Renal cortex interstitium (tissue), 15 donors: Measurements from ENCODE around the gene OR13A1. TPM values are rescaled to one million over a fixed set of nuclear protein-coding genes. Genes with fewer than 3 reads are reported as not detected.
"Not testable (repeated sequence)": the region's sequence is repeated elsewhere in the genome, so short reads cannot be mapped to it uniquely, and the experiment has no call there.

Experiments
- DNase-seq, 11 donors: peaks; one replicate each; pipeline ENCODE4 v3.0.0-alpha.2; 2013; ENCODE audit warnings: low read depth in 9 of 11, low spot score in 4 of 11; ENCODE audit errors: extremely low read depth in 1 of 11
- long read RNA-seq, 16 experiments: transcript quantifications; one replicate each; lab custom pipeline, GENCODE V29; 2026
- polyA plus RNA-seq, 3 donors: library from polyadenylated mRNA; unstranded; fragments of 120-200 nt; gene quantifications; one replicate each; pipeline ENCODE4 v1.2.1, GENCODE V29; 2013; ENCODE audit not compliant: insufficient read length in 3 of 3

Gene OR13A1
- polyA plus RNA-seq, result under 1 TPM in 2 of 3 donors, not detected in 1; 0.04 to 0.15 TPM
- long read RNA-seq, donor 1, result 0 reads
- long read RNA-seq, donor 2, result 0 reads
- long read RNA-seq, donor 3, result 0 reads
- long read RNA-seq, donor 4, result 0 reads
- long read RNA-seq, donor 5, result 0 reads
- long read RNA-seq, donor 6, result 0 reads
- long read RNA-seq, donor 7, result 0 reads
- long read RNA-seq, donor 8, result 0 reads
- long read RNA-seq, donor 9, result 0 reads
- long read RNA-seq, donor 10, result 0 reads
- long read RNA-seq, donor 11, result 0 reads
- long read RNA-seq, donor 12, result 0 reads
- long read RNA-seq, donor 13, result 0 reads
- long read RNA-seq, donor 14, result 0 reads
- long read RNA-seq, donor 15, result 0 reads
- long read RNA-seq, donor 16, result 0 reads

GRCh38 chr10:45315508-45315907, at the start of gene OR13A1:
Gene OR13A1 (minus strand): TSS chr10:45315608. CDS start chr10:45304422, 11,186 bp downstream.
- no peak for DNase-seq

- DNase-seq, result not testable (repeated sequence)
Measured at GRCh38 chr10:45361983-45362799, 46.8 kb upstream of the OR13A1 start.

- not testable (repeated sequence) for DNase-seq
Measured at GRCh38 chr10:45358961-45359360, 43.6 kb upstream of the OR13A1 start.

GRCh38 chr10:45355494-45355893, 40.1 kb upstream of the OR13A1 start:
- no peak for DNase-seq

GRCh38 chr10:45354261-45354660, 38.9 kb upstream of the OR13A1 start:
- DNase-seq, result no peak

- DNase-seq, result no peak
Measured at GRCh38 chr10:45353186-45353585, 37.8 kb upstream of the OR13A1 start.

- not testable (repeated sequence) for DNase-seq
Measured at GRCh38 chr10:45348196-45348765, 32.9 kb upstream of the OR13A1 start.

- DNase-seq, result not testable (repeated sequence)
Measured at GRCh38 chr10:45347464-45347863, 32.1 kb upstream of the OR13A1 start.

GRCh38 chr10:45346652-45347335, 31.4 kb upstream of the OR13A1 start:
- not testable (repeated sequence) for DNase-seq

GRCh38 chr10:45340420-45340819, 25.0 kb upstream of the OR13A1 start:
- not testable (repeated sequence) for DNase-seq

GRCh38 chr10:45339894-45340293, 24.5 kb upstream of the OR13A1 start:
- no peak for DNase-seq

- DNase-seq, result not testable (repeated sequence)
Measured at GRCh38 chr10:45331824-45332223, 16.4 kb upstream of the OR13A1 start.

GRCh38 chr10:45326864-45327263, 11.5 kb upstream of the OR13A1 start:
- not testable (repeated sequence) for DNase-seq

- no peak for DNase-seq
Measured at GRCh38 chr10:45325116-45325515, 9.7 kb upstream of the OR13A1 start.

- no peak for DNase-seq
Measured at GRCh38 chr10:45319702-45320101, 4.3 kb upstream of the OR13A1 start.

- no peak for DNase-seq
Measured at GRCh38 chr10:45313264-45313873, 2.0 kb downstream of the OR13A1 start.

- DNase-seq, result peak in 2 of 11 donors; percentile 0 to 1
Measured at GRCh38 chr10:45308707-45309106, 6.7 kb downstream of the OR13A1 start.

GRCh38 chr10:45302573-45302972, 12.8 kb downstream of the OR13A1 start:
- DNase-seq, result no peak
